ENCODE results near the gene MANBA. TPM values are rescaled to one million over a fixed set of nuclear protein-coding genes. Genes with fewer than 3 reads are reported as not detected.
"Not testable (repeated sequence)": the region's sequence is repeated elsewhere in the genome, so short reads cannot be mapped to it uniquely, and the experiment has no call there.

MANBA gene
- total RNA-seq, 1 donor from 2014 or later: 10.9 TPM

GRCh38 chr4:102761906-102762305 lies 1.1 kb upstream of the MANBA start:
- no peak for DNase-seq (ENCODE audit: low read depth, low spot score)

- DNase-seq (ENCODE audit: low read depth, low spot score): no peak
These were observed 531 bp upstream of the MANBA start for GRCh38 chr4:102761296-102761701.

GRCh38 chr4:102759831-102760644 lies 730 bp downstream of the MANBA start:
- DNase-seq (ENCODE audit: low read depth, low spot score): no peak

- DNase-seq (ENCODE audit: low read depth, low spot score): no peak
These were observed 2.3 kb downstream of the MANBA start for GRCh38 chr4:102758241-102759160.

GRCh38 chr4:102757681-102758080 lies 3.1 kb downstream of the MANBA start:
- DNase-seq (ENCODE audit: low read depth, low spot score): no peak

- no peak for DNase-seq (ENCODE audit: low read depth, low spot score)
These were observed 6.7 kb downstream of the MANBA start for GRCh38 chr4:102754044-102754443.

GRCh38 chr4:102751941-102752340 lies 8.8 kb downstream of the MANBA start:
- no peak for DNase-seq (ENCODE audit: low read depth, low spot score)

- not testable (repeated sequence) for DNase-seq (ENCODE audit: low read depth, low spot score)
These were observed 17.4 kb downstream of the MANBA start for GRCh38 chr4:102743352-102743751.

- DNase-seq (ENCODE audit: low read depth, low spot score): not testable (repeated sequence)
These were observed 22.0 kb downstream of the MANBA start for GRCh38 chr4:102738802-102739201.

- no peak for DNase-seq (ENCODE audit: low read depth, low spot score)
These were observed 23.9 kb downstream of the MANBA start for GRCh38 chr4:102736636-102737549.

GRCh38 chr4:102735582-102735981 lies 25.2 kb downstream of the MANBA start:
- no peak for DNase-seq (ENCODE audit: low read depth, low spot score)

- no peak for DNase-seq (ENCODE audit: low read depth, low spot score)
These were observed 26.0 kb downstream of the MANBA start for GRCh38 chr4:102734591-102735385.

GRCh38 chr4:102734116-102734515 lies 26.7 kb downstream of the MANBA start:
- DNase-seq (ENCODE audit: low read depth, low spot score): no peak

GRCh38 chr4:102733084-102733483 lies 27.7 kb downstream of the MANBA start:
- no peak for DNase-seq (ENCODE audit: low read depth, low spot score)

- no peak for DNase-seq (ENCODE audit: low read depth, low spot score)
These were observed 28.1 kb downstream of the MANBA start for GRCh38 chr4:102732678-102733077.

- no peak for DNase-seq (ENCODE audit: low read depth, low spot score)
These were observed 29.7 kb downstream of the MANBA start for GRCh38 chr4:102730968-102731533.

GRCh38 chr4:102729486-102729885 lies 31.3 kb downstream of the MANBA start:
- DNase-seq (ENCODE audit: low read depth, low spot score): not testable (repeated sequence)

GRCh38 chr4:102726919-102727318 lies 33.8 kb downstream of the MANBA start:
- not testable (repeated sequence) for DNase-seq (ENCODE audit: low read depth, low spot score)

- no peak for DNase-seq (ENCODE audit: low read depth, low spot score)
These were observed 34.7 kb downstream of the MANBA start for GRCh38 chr4:102726068-102726467.

GRCh38 chr4:102725229-102725628 lies 35.5 kb downstream of the MANBA start:
- DNase-seq (ENCODE audit: low read depth, low spot score): no peak
